ENCODE data around the gene HOXC9. TPM values are rescaled to one million over a fixed set of nuclear protein-coding genes. Genes with fewer than 3 reads are reported as not detected.

HOXC9 gene
- total RNA-seq, 2 experiments from 2014 or later, result not detected

- peak overlapping the region; percentile 34 for H3K27ac Mint-ChIP-seq
- no peak overlapping the region for H3K4me3 Mint-ChIP-seq
- DNase-seq (no peak), ATAC-seq (no peak)
- no peaks in the 10 kb centered on the region for H3K9me3 Mint-ChIP-seq (ENCODE audit: low read depth)
- H3K36me3 Mint-ChIP-seq, result peaks cover 3% of the 10 kb centered on the region
- CTCF ChIA-PET, result interaction anchor here (1.6 to 3.3 kb wide), 2 partner anchors 19 to 248 kb away, joined by 4 to 10 read pairs; partner anchors contain the start of gene HOXC10
- peaks cover 13% of the 10 kb centered on the region for H3K4me1 Mint-ChIP-seq
- peaks cover 98% of the 10 kb centered on the region for H3K27me3 Mint-ChIP-seq
These were observed 33.4 kb upstream of the HOXC9 start for GRCh38 chr12:53966385-53967133.

GRCh38 chr12:53967421-53967925, 32.5 kb upstream of the HOXC9 start:
- H3K27ac Mint-ChIP-seq, result no peak overlapping the region
- no peak for ATAC-seq
- CTCF ChIA-PET, result interaction anchor here (3.3 kb wide), 1 partner anchor 18 kb away, joined by 10 read pairs; the partner anchor contains the start of gene HOXC10
- no peaks in the 10 kb centered on the region for H3K9me3 Mint-ChIP-seq (ENCODE audit: low read depth)
- H3K27me3 Mint-ChIP-seq, result peaks cover 99% of the 10 kb centered on the region
- no peak overlapping the region for H3K4me3 Mint-ChIP-seq
- peaks cover 13% of the 10 kb centered on the region for H3K4me1 Mint-ChIP-seq
- no peak for DNase-seq
- H3K36me3 Mint-ChIP-seq, result peaks cover 3% of the 10 kb centered on the region

GRCh38 chr12:53968214-53969127, 31.5 kb upstream of the HOXC9 start:
- Mint-ChIP-seq H3K27me3 (peaks cover 99% of the 10 kb centered on the region), H3K36me3 (peaks cover 7% of the 10 kb centered on the region)
- ATAC-seq, result no peak

GRCh38 chr12:53969588-53970259, 30.2 kb upstream of the HOXC9 start:
- H3K9me3 Mint-ChIP-seq (ENCODE audit: low read depth), result no peaks in the 10 kb centered on the region
- H3K27me3 Mint-ChIP-seq, result peaks cover 94% of the 10 kb centered on the region
- DNase-seq (no peak), ATAC-seq (no peak)
- peaks cover 12% of the 10 kb centered on the region for H3K4me1 Mint-ChIP-seq
- H3K36me3 Mint-ChIP-seq, result peaks cover 7% of the 10 kb centered on the region
- CTCF ChIA-PET, result interaction anchor here (1.0 to 1.5 kb wide), 4 partner anchors 10 to 232 kb away, joined by 3 to 4 read pairs (median 3); partner anchors contain the start of gene HOXC5
- no peak overlapping the region for H3K27ac Mint-ChIP-seq
- H3K4me3 Mint-ChIP-seq, result no peak overlapping the region

More at GRCh38 chr12:53968214-53969127, 31.5 kb upstream of the HOXC9 start:
- no peaks in the 10 kb centered on the region for H3K9me3 Mint-ChIP-seq (ENCODE audit: low read depth)
- H3K27ac Mint-ChIP-seq, result no peak overlapping the region
- no peak overlapping the region for H3K4me3 Mint-ChIP-seq
- H3K4me1 Mint-ChIP-seq, result peaks cover 16% of the 10 kb centered on the region
- no peak for DNase-seq
- CTCF ChIA-PET, result interaction anchor here (1.2 to 3.3 kb wide), 4 partner anchors 9 to 233 kb away, joined by 3 to 10 read pairs (median 4); partner anchors contain the start of genes HOXC10 and HOXC5

GRCh38 chr12:53970451-53970850, 29.5 kb upstream of the HOXC9 start:
- DNase-seq, result no peak
- no peak overlapping the region for H3K27ac Mint-ChIP-seq
- CTCF ChIA-PET, result interaction anchor here (0.9 to 1.0 kb wide), 2 partner anchors 35 to 221 kb away, joined by 3 read pairs; no protein-coding TSS in a partner anchor
- no peaks in the 10 kb centered on the region for H3K9me3 Mint-ChIP-seq (ENCODE audit: low read depth)
- no peak overlapping the region for H3K4me3 Mint-ChIP-seq
- H3K27me3 Mint-ChIP-seq, result peaks cover 91% of the 10 kb centered on the region
- H3K4me1 Mint-ChIP-seq, result peaks cover 12% of the 10 kb centered on the region
- peaks cover 6% of the 10 kb centered on the region for H3K36me3 Mint-ChIP-seq
- ATAC-seq, result no peak

- no peak overlapping the region for H3K4me3 Mint-ChIP-seq
- ATAC-seq, result no peak
- H3K27me3 Mint-ChIP-seq, result peaks cover 90% of the 10 kb centered on the region
These were observed 28.8 kb upstream of the HOXC9 start for GRCh38 chr12:53971129-53971528.

GRCh38 chr12:53971686-53972085, 28.3 kb upstream of the HOXC9 start:
- Mint-ChIP-seq H3K27ac (no peak overlapping the region), H3K9me3 (ENCODE audit: low read depth) (no peaks in the 10 kb centered on the region), H3K4me1 (peaks cover 8% of the 10 kb centered on the region), H3K36me3 (peaks cover 5% of the 10 kb centered on the region), H3K4me3 (no peak overlapping the region), H3K27me3 (peaks cover 90% of the 10 kb centered on the region)
- DNase-seq (no peak), ATAC-seq (no peak)
- CTCF ChIA-PET, result interaction anchor here (2.1 kb wide), 1 partner anchor 13 kb away, joined by 8 read pairs; the partner anchor contains the start of gene HOXC10

More at GRCh38 chr12:53971129-53971528, 28.8 kb upstream of the HOXC9 start:
- H3K27ac Mint-ChIP-seq, result no peak overlapping the region
- H3K36me3 Mint-ChIP-seq, result peaks cover 5% of the 10 kb centered on the region
- DNase-seq, result no peak
- CTCF ChIA-PET, result interaction anchor here (0.9 to 2.1 kb wide), 3 partner anchors 14 to 221 kb away, joined by 3 to 8 read pairs (median 3); partner anchors contain the start of gene HOXC10
- H3K4me1 Mint-ChIP-seq, result peaks cover 12% of the 10 kb centered on the region
- no peaks in the 10 kb centered on the region for H3K9me3 Mint-ChIP-seq (ENCODE audit: low read depth)

- no peaks in the 10 kb centered on the region for H3K9me3 Mint-ChIP-seq (ENCODE audit: low read depth)
- peaks cover 5% of the 10 kb centered on the region for H3K36me3 Mint-ChIP-seq
- H3K27me3 Mint-ChIP-seq, result peaks cover 90% of the 10 kb centered on the region
- H3K27ac Mint-ChIP-seq, result no peak overlapping the region
- DNase-seq (no peak), ATAC-seq (no peak)
- H3K4me3 Mint-ChIP-seq, result no peak overlapping the region
- CTCF ChIA-PET, result interaction anchor here (2.1 kb wide), 1 partner anchor 13 kb away, joined by 8 read pairs; the partner anchor contains the start of gene HOXC10
- peaks cover 8% of the 10 kb centered on the region for H3K4me1 Mint-ChIP-seq
These were observed 27.7 kb upstream of the HOXC9 start for GRCh38 chr12:53972152-53972702.

- H3K36me3 Mint-ChIP-seq, result peaks cover 5% of the 10 kb centered on the region
- CTCF ChIA-PET, result interaction anchor here (0.8 to 2.1 kb wide), 2 partner anchors 12 to 19 kb away, joined by 3 to 8 read pairs; partner anchors contain the start of gene HOXC10
- peaks cover 8% of the 10 kb centered on the region for H3K4me1 Mint-ChIP-seq
- H3K27me3 Mint-ChIP-seq, result peaks cover 90% of the 10 kb centered on the region
- no peak within 1 kb of the TSS for H3K4me3 Mint-ChIP-seq
- H3K9me3 Mint-ChIP-seq (ENCODE audit: low read depth), result no peaks in the 10 kb centered on the region
- ATAC-seq (no peak), DNase-seq (no peak)
- H3K27ac Mint-ChIP-seq, result peak within 1 kb of the TSS; percentile 70
These were observed 27.2 kb upstream of the HOXC9 start, which contains the start of gene HOXC11 for GRCh38 chr12:53972722-53973235. HOXC11 (plus strand) TSS chr12:53973126; CDS start chr12:53973242, 116 bp downstream.

GRCh38 chr12:53973236-53974042, 26.5 kb upstream of the HOXC9 start:
- no peak for ATAC-seq

More at GRCh38 chr12:53973236-53974042, 26.5 kb upstream of the HOXC9 start:
- Mint-ChIP-seq H3K27me3 (peaks cover 90% of the 10 kb centered on the region), H3K4me1 (peaks cover 8% of the 10 kb centered on the region), H3K9me3 (ENCODE audit: low read depth) (no peaks in the 10 kb centered on the region), H3K36me3 (peaks cover 5% of the 10 kb centered on the region), H3K4me3 (no peak overlapping the region), H3K27ac (peak overlapping the region; percentile 70)
- DNase-seq, result no peak
- CTCF ChIA-PET, result interaction anchor here (0.8 to 2.1 kb wide), 2 partner anchors 12 to 19 kb away, joined by 3 to 8 read pairs; partner anchors contain the start of gene HOXC10

Measured in activated CD8-positive, alpha-beta memory T cell treated with anti-CD3 and anti-CD28 coated beads, Interleukin-2, amount 10 ng/mL, durations not matched to agents 7 days and 5 days (primary cell).